Measurements from ENCODE around the gene CATSPERD. TPM values are rescaled to one million over a fixed set of nuclear protein-coding genes. Genes with fewer than 3 reads are reported as not detected.

CATSPERD gene
- total RNA-seq, 1 donor from 2014 or later, result not detected

GRCh38 chr19:5711713-5712161 is 8.7 kb upstream of the CATSPERD start:
- no peak for TF ChIP-seq CTCF (IDR thresholded peaks at IDR 0.05; ENCODE audit: insufficient read depth, low read length, severe bottlenecking)
- Histone ChIP-seq H3K4me3 (ENCODE audit: low read depth, low read length) (no peak overlapping the region), H3K27me3 (ENCODE audit: control insufficient read depth, insufficient read depth, low read length) (no peaks in the 10 kb centered on the region), H3K36me3 (ENCODE audit: control insufficient read depth, insufficient read depth, low read length) (peaks cover 35% of the 10 kb centered on the region)
- no peak for DNase-seq (ENCODE audit: low read depth)
- no peak for FAIRE-seq

- FAIRE-seq, result no peak
- peaks cover 30% of the 10 kb centered on the region for H3K36me3 ChIP-seq (ENCODE audit: control insufficient read depth, insufficient read depth, low read length)
- H3K4me3 ChIP-seq (ENCODE audit: low read depth, low read length), result no peak overlapping the region
- no peak for TF ChIP-seq CTCF (IDR thresholded peaks at IDR 0.05; ENCODE audit: insufficient read depth, low read length, severe bottlenecking)
- no peaks in the 10 kb centered on the region for H3K27me3 ChIP-seq (ENCODE audit: control insufficient read depth, insufficient read depth, low read length)
- DNase-seq (ENCODE audit: low read depth), result no peak
Observed at GRCh38 chr19:5713228-5713627, 7.2 kb upstream of the CATSPERD start.

GRCh38 chr19:5714816-5715215 is 5.6 kb upstream of the CATSPERD start:
- no peak for DNase-seq (ENCODE audit: low read depth)
- no peaks in the 10 kb centered on the region for H3K27me3 ChIP-seq (ENCODE audit: control insufficient read depth, insufficient read depth, low read length)
- H3K36me3 ChIP-seq (ENCODE audit: control insufficient read depth, insufficient read depth, low read length), result peaks cover 26% of the 10 kb centered on the region
- TF ChIP-seq CTCF (IDR thresholded peaks at IDR 0.05; ENCODE audit: insufficient read depth, low read length, severe bottlenecking), result no peak
- FAIRE-seq, result no peak
- no peak overlapping the region for H3K4me3 ChIP-seq (ENCODE audit: low read depth, low read length)

- no peak for TF ChIP-seq CTCF (IDR thresholded peaks at IDR 0.05; ENCODE audit: insufficient read depth, low read length, severe bottlenecking)
- no peak overlapping the region for H3K4me3 ChIP-seq (ENCODE audit: low read depth, low read length)
- peaks cover 18% of the 10 kb centered on the region for H3K36me3 ChIP-seq (ENCODE audit: control insufficient read depth, insufficient read depth, low read length)
- DNase-seq (ENCODE audit: low read depth) (no peak), FAIRE-seq (no peak)
- H3K27me3 ChIP-seq (ENCODE audit: control insufficient read depth, insufficient read depth, low read length), result no peaks in the 10 kb centered on the region
Observed at GRCh38 chr19:5717215-5717935, 3.1 kb upstream of the CATSPERD start.

GRCh38 chr19:5718037-5718578 is 2.3 kb upstream of the CATSPERD start:
- H3K27me3 ChIP-seq (ENCODE audit: control insufficient read depth, insufficient read depth, low read length), result no peaks in the 10 kb centered on the region
- no peak for TF ChIP-seq CTCF (IDR thresholded peaks at IDR 0.05; ENCODE audit: insufficient read depth, low read length, severe bottlenecking)
- peaks cover 12% of the 10 kb centered on the region for H3K36me3 ChIP-seq (ENCODE audit: control insufficient read depth, insufficient read depth, low read length)
- H3K4me3 ChIP-seq (ENCODE audit: low read depth, low read length), result peak overlapping the region; percentile 89
- DNase-seq (ENCODE audit: low read depth) (peak; percentile 35), FAIRE-seq (no peak)

All from bronchial epithelial cell (primary cell).